ENCODE results near the gene DRD3.

Gene DRD3

DNA sequence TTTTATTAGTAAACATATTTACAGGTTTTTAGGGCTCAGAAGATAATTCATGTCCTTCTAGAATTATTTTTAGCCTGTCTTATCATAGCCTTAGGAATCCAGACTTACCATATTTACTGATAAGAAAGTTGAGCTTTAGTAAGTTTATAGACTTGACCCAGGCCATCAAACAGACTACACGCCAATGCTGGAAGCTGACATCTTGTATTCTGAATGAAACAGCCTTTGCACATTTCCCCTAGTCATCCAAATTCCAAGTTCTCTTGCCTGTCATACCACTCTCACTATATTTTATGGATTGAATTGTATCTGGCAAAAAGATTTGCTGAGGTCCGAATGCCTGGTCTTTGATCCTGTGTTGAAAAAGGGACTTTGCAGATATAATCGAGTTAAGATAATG is 58.6 kb downstream of the DRD3 start:
- no peak for DNase-seq (ENCODE audit: low read depth in 2 of 2)

DNA sequence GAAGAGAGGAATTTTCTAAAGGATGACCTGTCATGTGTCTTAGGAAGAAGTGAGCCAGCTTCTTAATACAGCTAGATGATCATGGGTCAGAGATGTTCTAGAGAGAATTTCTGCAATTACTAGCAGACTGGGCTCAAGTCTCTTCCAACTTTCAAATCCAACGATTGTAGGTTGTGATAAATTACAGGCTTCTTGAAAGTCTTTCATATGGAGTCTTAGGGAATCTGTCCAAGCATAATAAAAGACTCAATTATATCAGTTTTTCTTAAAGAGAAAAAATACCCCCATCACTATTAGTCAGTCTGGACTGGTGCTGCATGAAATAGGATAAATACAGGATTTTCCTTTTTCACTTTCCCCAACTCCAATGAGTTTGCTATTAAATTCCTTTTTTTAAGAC is 59.1 kb downstream of the DRD3 start:
- no peak for DNase-seq (ENCODE audit: low read depth in 2 of 2)

DNA sequence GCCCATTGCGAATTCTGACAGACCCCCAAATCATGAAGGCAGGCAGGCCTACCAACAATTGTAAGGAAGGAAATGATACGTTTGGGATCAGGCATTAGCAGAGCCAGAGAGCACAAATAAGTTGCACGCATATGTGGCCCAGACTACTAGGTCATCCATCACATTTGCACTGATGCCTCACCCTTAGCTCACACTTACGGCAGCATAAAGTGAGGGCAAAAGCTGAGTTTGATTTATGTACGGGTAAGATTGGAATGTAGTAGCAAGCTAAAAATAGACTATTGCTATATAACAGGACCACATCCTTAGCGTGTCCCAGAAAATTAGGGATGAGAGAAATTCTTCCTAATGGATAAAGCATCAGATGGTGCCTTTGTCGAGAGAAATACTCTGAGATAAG is 63.7 kb downstream of the DRD3 start:
- DNase-seq (ENCODE audit: low read depth in 2 of 2): no peak

DNA sequence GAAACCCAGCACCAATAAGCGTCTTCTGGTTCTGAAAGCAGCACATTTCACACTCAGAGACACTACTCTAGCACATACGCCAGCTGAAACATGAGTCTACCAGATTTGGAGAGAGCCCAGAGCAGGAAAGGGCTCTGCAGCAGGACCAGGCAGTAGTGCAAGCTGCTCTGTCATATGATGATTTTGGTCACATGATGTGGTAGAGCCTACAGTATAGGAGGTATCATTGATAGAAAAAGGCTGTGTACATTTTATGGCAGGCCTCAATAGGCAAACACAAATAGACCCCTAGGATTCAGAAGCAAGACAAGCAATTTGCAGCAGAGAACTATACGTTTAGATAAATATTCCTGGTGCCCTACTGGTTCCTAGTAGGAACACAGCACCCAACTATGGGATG is 64.1 kb downstream of the DRD3 start:
- DNase-seq (ENCODE audit: low read depth in 2 of 2): no peak

DNA sequence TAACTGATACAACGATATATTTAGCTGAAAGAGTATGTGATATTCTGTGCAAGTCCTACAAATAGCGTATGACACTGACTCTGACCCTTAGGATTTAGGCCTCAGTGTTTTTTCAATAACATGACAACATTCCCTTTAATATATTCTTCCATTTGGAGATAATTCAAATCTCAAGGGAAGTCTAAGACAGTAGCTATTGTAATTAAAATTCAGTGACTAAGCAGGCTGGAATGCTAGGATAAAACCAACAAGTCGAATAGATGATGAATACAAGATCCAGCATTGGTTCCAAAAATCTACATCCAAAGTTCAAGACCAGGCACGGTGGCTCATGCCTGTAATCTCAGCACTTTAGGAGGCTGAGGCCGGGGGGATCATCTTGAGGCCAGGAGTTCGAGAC is 66.2 kb downstream of the DRD3 start:
- DNase-seq (ENCODE audit: low read depth in 2 of 2): no peak

DNA sequence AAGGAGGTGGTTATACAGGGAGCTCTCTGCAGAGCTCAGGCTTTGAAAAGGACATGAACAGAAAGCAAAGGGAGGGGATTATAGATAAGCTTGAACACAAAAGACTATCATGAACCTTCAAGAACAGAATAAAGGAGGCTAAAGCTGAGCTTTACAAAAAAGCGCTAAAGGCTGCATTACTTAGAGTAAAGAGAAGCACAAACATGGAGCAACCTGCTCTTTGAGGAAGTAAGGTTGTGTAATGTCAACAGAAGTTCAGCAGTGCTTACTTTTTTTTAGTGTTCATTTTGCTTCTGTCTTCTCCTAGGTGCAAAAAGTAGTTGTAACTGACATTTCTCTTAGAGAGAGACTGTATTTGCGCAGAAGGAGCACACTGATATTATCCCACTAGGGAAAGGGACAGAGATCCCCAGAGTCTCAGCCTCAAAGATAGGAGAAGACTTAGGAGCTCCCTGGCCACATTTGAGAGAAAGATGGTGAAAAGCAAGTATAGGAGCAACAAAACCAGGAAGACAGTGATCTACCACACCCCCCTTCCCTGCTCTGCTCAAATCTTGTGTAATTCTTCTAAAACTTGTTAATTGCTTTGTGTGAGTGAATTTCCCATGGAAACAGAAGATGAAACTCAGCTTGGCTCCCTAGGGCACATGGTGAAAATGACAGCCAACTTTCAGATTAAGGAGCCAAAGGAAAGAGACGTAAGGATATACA is 67.6 kb downstream of the DRD3 start:
- no peak for DNase-seq (ENCODE audit: low read depth in 2 of 2)

DNA sequence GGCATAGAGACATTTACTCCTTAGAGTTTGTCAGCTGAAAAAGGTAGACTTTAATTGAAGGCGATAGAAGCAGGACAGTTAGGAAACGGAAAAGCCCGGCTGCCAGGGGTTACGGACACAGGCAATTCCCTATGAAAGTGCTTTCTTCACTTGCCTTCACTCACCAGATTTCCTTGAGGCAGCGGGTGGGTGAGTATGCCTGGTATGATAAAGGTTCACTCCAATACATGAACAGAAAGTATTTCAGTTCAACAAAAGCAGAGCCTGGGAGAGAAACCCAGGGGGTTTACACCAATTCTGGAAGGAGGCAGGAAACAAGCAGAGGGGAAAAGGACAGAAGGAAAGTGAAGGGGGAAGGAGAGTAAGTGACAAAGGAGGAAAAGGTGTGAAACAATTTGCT is 68.4 kb downstream of the DRD3 start:
- no peak for DNase-seq (ENCODE audit: low read depth in 2 of 2)

DNA sequence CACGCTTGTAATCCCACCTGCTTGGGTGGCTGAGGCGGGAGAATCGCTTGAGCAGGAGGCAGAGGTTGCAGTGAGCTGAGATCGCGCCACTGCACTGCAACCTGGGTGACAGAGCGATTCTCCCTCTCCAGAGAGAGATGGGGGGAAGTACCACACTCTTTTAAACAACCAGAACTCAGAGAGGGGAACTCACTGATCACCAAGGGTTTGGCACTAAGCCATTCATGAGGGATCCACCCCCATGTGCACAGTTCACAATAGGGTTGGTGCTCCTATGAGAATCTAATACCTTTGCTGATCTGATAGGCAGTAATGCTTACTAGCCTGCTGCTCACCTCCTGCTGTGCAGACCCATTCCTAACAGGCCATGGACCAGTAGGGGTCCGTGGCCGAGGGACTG is 70.7 kb downstream of the DRD3 start:
- no peak for DNase-seq (ENCODE audit: low read depth in 2 of 2)

DNA sequence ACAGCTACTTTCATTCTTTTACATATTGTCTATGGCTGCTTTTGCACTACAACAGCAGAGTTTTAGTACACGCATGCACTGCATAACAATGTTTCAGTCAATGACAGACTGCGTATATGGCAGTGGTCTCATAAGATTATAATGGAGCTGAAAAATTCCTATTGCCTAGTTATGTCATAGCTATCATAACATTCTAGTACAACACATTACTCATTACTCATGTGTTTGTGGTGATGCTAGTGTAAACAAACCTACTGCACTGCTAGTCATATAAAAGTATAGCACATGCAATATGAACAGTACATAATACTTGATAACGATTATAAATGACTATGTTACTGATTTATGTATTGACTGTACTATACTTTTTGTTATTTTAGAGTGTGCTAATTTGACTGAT is 74.4 kb downstream of the DRD3 start:
- no peak for DNase-seq (ENCODE audit: low read depth in 2 of 2)

DNA sequence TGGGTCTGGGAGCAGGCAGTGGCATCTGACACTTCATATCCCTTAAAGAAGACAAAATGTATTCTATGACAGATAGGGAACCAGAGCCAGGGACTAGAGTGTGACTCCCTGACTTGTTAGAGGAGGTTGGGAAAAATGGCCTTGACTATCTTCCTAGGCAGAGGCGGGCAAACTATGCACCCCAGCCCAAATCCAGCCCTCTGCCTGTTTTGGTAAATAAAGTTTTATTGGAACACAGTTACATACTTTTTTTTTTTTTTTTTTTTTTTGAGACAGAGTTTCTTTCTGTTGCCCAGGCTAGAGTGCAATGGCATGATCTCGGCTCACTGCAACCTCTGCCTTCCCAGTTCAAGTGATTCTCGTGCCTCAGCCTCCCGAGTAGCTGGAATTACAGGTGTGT is 75.0 kb downstream of the DRD3 start:
- no peak for DNase-seq (ENCODE audit: low read depth in 2 of 2)

DNA sequence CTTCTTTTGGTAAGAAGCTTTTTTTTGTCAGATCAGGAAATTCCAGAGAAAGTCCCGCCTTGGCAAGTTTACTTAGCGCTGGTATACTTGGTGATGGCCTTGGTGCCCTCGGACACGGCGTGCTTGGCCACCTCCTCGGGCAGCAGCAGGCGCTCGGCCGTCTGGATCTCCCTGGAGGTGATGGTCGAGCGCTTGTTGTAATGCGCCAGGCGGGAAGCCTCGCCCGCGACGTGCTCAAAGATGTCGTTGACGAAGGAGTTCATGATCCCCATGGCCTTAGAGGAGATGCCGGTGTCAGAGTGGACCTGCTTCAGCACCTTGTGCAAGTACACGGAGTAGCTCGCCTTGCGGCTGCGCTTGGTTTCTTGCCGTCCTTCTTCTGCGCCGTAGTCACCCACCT is 75.7 kb downstream of the DRD3 start:
- DNase-seq (ENCODE audit: low read depth in 2 of 2): no peak

DNA sequence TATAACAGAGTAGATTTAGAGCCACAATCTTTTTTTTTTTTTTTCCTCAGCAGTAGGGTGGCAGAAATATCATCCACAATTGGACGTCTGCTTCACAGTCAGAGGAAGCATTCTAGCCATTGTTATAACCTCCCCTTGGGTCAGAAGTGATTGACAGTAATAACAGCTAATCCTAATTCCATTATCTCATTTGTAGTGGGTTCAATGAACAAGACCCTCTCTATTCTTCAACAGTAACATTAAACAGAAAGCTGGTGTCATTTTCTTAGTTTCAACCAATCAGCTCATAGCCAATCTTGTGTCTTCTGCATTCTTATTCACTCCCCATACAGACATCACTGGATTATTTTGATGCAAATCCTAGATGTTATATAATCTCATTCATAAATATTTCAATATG is 77.8 kb downstream of the DRD3 start:
- no peak for DNase-seq (ENCODE audit: low read depth in 2 of 2)

DNA sequence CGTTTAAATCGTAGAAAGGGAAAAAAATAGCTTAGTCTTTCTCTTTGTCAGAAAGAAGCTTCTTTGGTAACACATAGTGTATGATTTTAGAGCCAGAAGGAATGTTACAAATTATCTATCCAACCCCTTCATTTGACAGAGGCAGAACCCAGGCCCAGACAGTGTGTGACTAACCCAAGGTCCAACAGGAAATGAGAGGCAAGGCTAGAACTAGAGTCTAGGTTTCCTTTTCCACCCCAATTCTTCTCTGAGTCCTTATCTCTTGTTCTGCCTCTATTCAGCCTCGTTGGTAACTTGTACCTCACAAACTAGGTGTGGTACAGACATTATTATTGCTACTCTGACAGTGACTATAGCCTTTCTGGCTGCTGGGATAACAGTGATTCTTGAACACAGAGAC is 83.1 kb downstream of the DRD3 start:
- no peak for DNase-seq (ENCODE audit: low read depth in 2 of 2)

DNA sequence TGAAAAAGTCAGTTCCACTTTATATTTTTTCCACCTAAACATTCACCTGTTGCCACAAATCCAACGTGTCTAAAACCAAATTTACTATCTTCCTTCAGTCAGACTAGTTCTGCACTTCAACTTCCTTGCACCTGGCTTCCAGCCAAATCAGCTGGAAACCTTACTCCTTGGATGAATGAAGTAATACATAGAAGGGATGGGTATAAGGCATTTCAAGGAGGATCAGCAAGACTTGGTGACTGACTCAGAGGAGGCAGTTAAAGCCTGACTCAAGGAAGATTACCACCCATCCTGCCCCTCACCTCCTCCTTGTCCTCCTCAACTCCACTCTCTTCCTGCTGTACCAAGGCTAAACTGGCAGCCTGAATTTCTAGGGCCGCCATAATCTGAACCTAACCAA is 85.3 kb downstream of the DRD3 start:
- DNase-seq (ENCODE audit: low read depth in 2 of 2): no peak

DNA sequence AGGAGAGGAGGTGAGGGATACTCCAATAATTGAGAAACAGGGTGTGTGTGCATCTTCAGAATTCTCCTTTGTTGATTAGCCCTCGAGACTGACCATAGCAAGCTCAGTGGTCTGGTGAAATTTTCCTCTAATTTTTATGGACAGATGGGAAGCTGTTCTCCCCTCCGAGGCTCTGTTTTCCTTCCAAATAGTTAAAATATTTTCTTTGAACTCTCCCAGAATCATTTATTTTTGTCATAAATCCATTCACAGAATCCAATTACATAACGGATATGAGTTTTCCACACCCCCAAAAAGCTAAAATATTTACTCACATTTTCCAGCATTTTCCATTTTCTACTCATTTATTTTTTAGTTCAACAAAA is 85.9 kb downstream of the DRD3 start:
- DNase-seq (ENCODE audit: low read depth in 2 of 2): no peak

DNA sequence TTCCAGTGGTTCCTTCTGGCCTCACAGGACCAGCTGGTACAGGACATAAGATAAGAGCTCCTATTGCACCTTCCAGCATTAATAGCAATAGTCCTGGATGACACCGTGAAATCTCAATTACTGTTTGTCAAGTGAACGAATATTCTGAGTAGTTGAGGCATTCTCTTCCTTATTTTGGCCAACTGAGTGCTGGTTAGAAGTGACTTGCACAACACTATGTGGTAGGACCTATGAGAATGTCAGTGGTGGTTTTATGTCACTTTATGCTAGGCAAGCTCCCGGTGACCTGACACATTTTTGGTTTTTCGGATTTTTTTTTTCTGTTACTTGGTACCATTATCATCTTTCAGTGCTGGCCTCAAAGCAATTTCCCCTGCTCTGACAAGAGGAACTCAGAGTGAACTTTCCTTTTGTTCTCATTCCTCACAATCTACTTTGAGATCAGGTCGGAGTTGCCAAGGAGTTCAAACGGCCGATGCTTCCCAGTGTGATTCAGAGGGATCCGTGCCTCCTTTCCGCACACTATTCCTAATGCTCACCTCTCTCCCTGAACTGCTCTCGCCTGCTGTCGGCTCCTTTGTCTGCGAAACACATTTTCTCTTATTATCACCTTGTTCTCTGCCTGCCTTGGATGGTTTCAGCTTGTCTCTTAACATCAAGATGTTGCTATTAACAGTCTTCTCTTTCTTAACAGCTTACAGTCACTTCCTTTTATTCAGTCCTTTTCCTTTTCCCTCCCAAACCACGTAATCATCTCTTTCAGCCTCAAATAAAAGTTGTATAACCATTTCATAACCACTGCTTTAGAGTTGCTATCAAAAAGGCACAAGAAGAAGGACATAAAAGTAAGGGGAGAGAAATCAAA is 86.5 kb downstream of the DRD3 start:
- no peak for DNase-seq (ENCODE audit: low read depth in 2 of 2)

DNA sequence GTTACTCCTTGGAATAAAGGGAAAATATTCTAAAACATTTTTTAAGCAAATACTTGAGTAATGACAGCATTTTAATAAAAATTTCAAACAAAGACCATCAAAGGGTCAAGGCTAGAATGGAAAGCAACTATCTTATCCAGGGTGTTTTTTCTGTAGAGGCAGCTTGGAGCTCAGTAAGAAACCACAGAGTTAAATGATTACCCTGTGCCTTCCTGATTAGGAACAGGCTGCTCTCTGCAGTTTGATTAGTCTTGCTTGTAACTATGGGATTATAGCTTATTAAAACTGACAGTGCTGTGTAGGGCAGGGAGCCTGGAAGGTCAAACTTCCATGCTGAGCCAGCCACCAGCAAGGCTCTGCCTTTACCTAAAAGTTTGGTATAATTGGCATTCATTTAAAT is 89.2 kb downstream of the DRD3 start:
- no peak for DNase-seq (ENCODE audit: low read depth in 2 of 2)

DNA sequence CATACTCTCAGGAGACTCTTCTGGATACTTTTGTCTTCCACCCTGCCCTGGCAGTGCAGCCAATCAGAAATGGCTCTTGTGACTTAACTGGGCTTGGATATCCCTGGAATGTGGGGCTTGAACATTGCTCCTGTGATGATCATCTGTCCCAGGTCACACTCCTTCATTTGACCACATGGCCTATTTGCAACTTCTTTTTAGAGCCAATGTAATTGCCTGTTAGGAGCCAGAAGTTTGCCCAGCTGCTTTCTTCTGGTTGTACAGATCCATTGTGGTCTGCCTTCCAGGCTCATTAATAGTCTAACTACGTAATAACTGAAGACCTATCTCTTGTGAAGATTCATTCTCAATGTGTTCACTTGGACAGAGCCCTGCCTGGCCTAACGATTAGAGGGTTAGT is 92.5 kb downstream of the DRD3 start:
- no peak for DNase-seq (ENCODE audit: low read depth in 2 of 2)

DNA sequence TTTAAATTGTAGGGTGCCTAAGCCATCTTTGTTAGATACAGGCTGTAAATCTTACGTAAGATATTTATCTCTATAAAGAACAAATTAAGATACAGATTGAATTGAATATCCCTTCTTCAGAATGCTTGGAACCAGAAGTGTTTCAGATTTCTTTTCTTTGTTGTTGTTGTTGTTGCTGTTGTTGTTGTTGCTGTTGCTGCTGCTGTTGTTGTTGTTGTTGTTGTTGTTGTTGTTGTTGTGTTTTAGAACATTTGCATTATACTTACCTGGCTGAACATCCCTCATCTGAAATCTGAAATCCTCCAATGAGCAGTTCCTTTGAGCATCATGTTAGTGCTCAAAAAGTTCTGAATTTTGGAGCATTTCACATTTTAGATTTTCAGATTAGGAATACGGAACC is 95.7 kb downstream of the DRD3 start:
- no peak for DNase-seq (ENCODE audit: low read depth in 2 of 2)

DNA sequence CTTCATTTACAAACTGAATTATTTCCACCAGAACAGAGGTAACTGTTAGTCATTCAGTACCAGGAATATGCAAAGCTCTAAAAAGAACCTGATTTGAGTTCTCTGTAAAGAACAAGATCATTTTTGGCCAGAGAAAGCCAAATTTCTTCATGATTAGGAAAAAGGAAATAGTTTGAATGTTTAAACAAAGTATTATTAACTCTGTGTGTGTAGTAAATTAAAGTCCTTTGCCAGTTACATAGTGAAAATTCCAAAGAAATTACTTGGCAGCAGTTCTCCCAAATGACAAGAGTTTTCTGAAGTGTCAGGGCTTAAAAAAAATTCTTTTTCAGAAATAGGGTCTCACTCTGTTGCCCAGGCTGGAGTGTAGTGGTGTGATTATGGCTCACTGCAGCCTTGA is 97.8 kb downstream of the DRD3 start:
- no peak for DNase-seq (ENCODE audit: low read depth in 2 of 2)

DNA sequence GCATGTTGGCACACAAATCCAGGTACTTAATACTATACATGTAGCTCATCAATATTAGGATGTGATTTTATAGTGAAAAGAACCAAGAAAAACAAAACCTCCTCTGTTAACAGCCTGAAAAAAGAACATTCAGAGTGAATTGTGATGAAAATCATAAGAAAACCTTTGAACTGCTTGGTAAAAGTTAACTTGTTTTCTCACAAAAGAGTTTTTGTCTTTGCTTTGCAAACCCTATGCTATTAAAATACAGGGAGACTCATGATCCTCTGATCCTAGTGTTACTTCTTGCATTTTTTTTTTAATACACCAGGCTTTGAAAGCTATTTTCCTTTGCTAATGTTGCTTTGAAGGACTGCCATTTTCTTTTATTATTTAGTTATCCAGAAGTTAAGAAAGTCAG is 98.7 kb downstream of the DRD3 start:
- no peak for DNase-seq (ENCODE audit: low read depth in 2 of 2)

DNA sequence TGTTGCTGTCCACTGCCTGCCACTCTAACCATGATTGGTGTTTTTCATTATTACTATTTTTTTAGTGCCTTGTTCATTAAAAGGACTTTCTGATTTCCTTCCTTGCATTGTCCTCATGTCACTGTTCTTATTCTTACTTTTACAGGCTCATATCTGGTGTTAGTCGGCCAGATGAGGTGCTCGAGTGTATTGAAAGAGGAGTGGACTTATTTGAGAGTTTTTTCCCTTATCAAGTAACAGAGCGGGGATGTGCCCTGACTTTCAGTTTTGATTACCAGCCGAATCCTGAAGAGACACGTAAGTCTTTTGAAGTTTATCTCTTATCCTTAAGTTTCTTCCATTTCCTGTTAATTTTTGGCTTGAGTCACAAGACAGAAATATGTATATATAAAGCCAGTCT is 99.1 kb downstream of the DRD3 start:
- no peak for DNase-seq (ENCODE audit: low read depth in 2 of 2)

DNA sequence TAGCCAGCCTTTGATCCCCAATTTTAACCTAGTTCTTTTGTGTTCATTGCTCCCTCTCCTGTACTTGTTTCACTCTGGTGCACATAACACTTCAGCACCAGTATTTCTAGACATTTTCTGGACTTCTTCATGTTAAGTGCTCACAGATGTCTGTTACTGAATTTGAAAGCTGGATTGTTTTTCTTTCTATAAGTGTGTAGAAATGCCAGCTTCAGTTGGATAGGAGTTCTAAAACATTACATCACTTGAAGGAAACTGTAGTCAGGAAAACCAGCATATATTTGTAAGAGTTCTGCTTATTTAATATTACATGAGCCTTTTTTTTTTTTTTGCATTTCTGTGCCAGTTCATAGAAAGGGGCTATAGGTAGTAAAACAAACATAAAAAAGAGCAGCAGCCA is 100.7 kb downstream of the DRD3 start:
- no peak for DNase-seq (ENCODE audit: low read depth in 2 of 2)

All from stimulated activated CD8-positive, alpha-beta memory T cell treated with anti-CD3 and anti-CD28 coated beads, Interleukin-2, amount 100 ng/mL, for 48 hours (primary cell).